ENCODE measurements around the gene PTPRD.

The PTPRD gene

GRCh38 chr9:8668231-8668630, 1944.6 kb downstream of the PTPRD start:
- Histone ChIP-seq H3K4me2 (ENCODE audit: low read length) (no peak overlapping the region), H3K9me2 (replicated peaks; ENCODE audit: control insufficient read depth, low read length) (no peaks in the 10 kb centered on the region), H4K20me1 (ENCODE audit: control insufficient read depth, insufficient read depth, low read depth, low read length) (no peaks in the 10 kb centered on the region), H3K79me2 (ENCODE audit: control insufficient read depth, low read length) (no peaks in the 10 kb centered on the region), H3F3A (ENCODE audit: control insufficient read depth, insufficient read depth) (no peaks in the 10 kb centered on the region), H3K9me3 (ENCODE audit: control insufficient read depth, insufficient read depth, low read length) (no peaks in the 10 kb centered on the region), H3K36me3 (ENCODE audit: control insufficient read depth, low read length) (no peaks in the 10 kb centered on the region), H3K4me1 (ENCODE audit: control insufficient read depth, low read length) (no peaks in the 10 kb centered on the region), H3K27ac (ENCODE audit: low read depth, low read length) (no peak overlapping the region), H3K27me3 (ENCODE audit: control insufficient read depth, low read length) (no peaks in the 10 kb centered on the region), H3K4me3 (ENCODE audit: low read length) (no peak overlapping the region)
- TF ChIP-seq EZH2phosphoT487 (IDR thresholded peaks at IDR 0.05; ENCODE audit: borderline replicate concordance, low read length) = no peak
- TF ChIP-seq, protein P1, sequence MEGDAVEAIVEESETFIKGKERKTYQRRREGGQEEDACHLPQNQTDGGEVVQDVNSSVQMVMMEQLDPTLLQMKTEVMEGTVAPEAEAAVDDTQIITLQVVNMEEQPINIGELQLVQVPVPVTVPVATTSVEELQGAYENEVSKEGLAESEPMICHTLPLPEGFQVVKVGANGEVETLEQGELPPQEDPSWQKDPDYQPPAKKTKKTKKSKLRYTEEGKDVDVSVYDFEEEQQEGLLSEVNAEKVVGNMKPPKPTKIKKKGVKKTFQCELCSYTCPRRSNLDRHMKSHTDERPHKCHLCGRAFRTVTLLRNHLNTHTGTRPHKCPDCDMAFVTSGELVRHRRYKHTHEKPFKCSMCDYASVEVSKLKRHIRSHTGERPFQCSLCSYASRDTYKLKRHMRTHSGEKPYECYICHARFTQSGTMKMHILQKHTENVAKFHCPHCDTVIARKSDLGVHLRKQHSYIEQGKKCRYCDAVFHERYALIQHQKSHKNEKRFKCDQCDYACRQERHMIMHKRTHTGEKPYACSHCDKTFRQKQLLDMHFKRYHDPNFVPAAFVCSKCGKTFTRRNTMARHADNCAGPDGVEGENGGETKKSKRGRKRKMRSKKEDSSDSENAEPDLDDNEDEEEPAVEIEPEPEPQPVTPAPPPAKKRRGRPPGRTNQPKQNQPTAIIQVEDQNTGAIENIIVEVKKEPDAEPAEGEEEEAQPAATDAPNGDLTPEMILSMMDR (IDR thresholded peaks at IDR 0.05; ENCODE audit: low read depth, low read length, poor library complexity, severe bottlenecking) = no peak

DNA sequence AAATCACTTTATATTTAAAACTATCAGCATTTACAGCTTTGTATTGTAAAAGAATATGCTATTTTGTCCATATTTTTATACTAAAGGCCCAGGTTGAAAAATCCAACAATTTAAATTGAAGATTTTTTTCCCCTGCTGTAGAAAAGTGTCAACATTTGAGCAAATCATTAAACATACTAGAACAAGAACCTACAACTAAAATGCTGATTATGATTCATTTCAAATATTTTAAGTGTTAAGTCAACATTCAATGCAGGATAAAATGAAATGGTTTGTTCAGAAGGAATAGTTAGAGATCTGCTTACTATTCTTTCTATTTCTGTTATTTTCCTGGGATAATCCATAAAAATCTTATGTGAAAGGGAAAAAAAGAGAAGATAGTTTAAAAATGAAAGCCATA, 1946.7 kb downstream of the PTPRD start:
- Histone ChIP-seq H3K9me3 (ENCODE audit: control insufficient read depth, insufficient read depth, low read length) (no peaks in the 10 kb centered on the region), H3F3A (ENCODE audit: control insufficient read depth, insufficient read depth) (no peaks in the 10 kb centered on the region), H3K36me3 (ENCODE audit: control insufficient read depth, low read length) (no peaks in the 10 kb centered on the region), H3K4me3 (ENCODE audit: low read length) (no peak overlapping the region), H3K27ac (ENCODE audit: low read depth, low read length) (no peak overlapping the region), H3K27me3 (ENCODE audit: control insufficient read depth, low read length) (no peaks in the 10 kb centered on the region), H4K20me1 (ENCODE audit: control insufficient read depth, insufficient read depth, low read depth, low read length) (no peaks in the 10 kb centered on the region), H3K4me2 (ENCODE audit: low read length) (no peak overlapping the region), H3K79me2 (ENCODE audit: control insufficient read depth, low read length) (no peaks in the 10 kb centered on the region), H3K9me2 (replicated peaks; ENCODE audit: control insufficient read depth, low read length) (no peaks in the 10 kb centered on the region), H3K4me1 (ENCODE audit: control insufficient read depth, low read length) (no peaks in the 10 kb centered on the region)
- TF ChIP-seq, protein P1 (IDR thresholded peaks at IDR 0.05; ENCODE audit: low read depth, low read length, poor library complexity, severe bottlenecking) = no peak
- no peak for TF ChIP-seq EZH2phosphoT487 (IDR thresholded peaks at IDR 0.05; ENCODE audit: borderline replicate concordance, low read length)

DNA sequence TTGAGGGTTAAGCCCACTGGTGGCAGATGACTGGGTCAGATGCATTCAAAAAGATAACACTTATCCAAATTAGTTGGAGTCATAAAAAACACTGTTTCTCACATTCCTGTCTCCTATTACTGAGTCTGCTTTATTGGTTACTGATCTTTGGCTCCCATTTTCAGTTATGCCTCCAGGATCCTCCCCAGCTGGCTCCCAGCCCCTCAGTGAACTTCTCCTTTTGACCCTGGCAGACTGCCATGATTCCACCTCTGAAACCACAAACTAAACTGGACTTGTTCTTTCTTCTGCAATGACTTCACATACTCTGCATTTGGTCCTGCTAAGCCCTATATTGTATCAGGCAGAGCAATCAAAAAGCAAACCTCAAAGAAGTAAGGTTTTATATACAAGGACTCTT, 1952.4 kb downstream of the PTPRD start:
- Histone ChIP-seq H3K4me3 (ENCODE audit: low read length) (no peak overlapping the region), H3K79me2 (ENCODE audit: control insufficient read depth, low read length) (no peaks in the 10 kb centered on the region), H3K4me1 (ENCODE audit: control insufficient read depth, low read length) (no peaks in the 10 kb centered on the region), H3K36me3 (ENCODE audit: control insufficient read depth, low read length) (no peaks in the 10 kb centered on the region), H3K9me2 (replicated peaks; ENCODE audit: control insufficient read depth, low read length) (no peaks in the 10 kb centered on the region), H3F3A (ENCODE audit: control insufficient read depth, insufficient read depth) (no peaks in the 10 kb centered on the region), H3K27me3 (ENCODE audit: control insufficient read depth, low read length) (no peaks in the 10 kb centered on the region), H3K27ac (ENCODE audit: low read depth, low read length) (no peak overlapping the region), H4K20me1 (ENCODE audit: control insufficient read depth, insufficient read depth, low read depth, low read length) (no peaks in the 10 kb centered on the region), H3K9me3 (ENCODE audit: control insufficient read depth, insufficient read depth, low read length) (no peaks in the 10 kb centered on the region), H3K4me2 (ENCODE audit: low read length) (no peak overlapping the region)
- TF ChIP-seq EZH2phosphoT487 (IDR thresholded peaks at IDR 0.05; ENCODE audit: borderline replicate concordance, low read length) = no peak
- TF ChIP-seq, protein P1 (IDR thresholded peaks at IDR 0.05; ENCODE audit: low read depth, low read length, poor library complexity, severe bottlenecking) = no peak

- Histone ChIP-seq H3K79me2 (ENCODE audit: control insufficient read depth, low read length) (no peaks in the 10 kb centered on the region), H3K9me3 (ENCODE audit: control insufficient read depth, insufficient read depth, low read length) (no peaks in the 10 kb centered on the region), H3K36me3 (ENCODE audit: control insufficient read depth, low read length) (no peaks in the 10 kb centered on the region), H4K20me1 (ENCODE audit: control insufficient read depth, insufficient read depth, low read depth, low read length) (no peaks in the 10 kb centered on the region), H3F3A (ENCODE audit: control insufficient read depth, insufficient read depth) (no peaks in the 10 kb centered on the region), H3K4me3 (ENCODE audit: low read length) (no peak overlapping the region), H3K9me2 (replicated peaks; ENCODE audit: control insufficient read depth, low read length) (no peaks in the 10 kb centered on the region), H3K4me2 (ENCODE audit: low read length) (no peak overlapping the region), H3K27ac (ENCODE audit: low read depth, low read length) (no peak overlapping the region), H3K4me1 (ENCODE audit: control insufficient read depth, low read length) (no peaks in the 10 kb centered on the region), H3K27me3 (ENCODE audit: control insufficient read depth, low read length) (no peaks in the 10 kb centered on the region)
- TF ChIP-seq EZH2phosphoT487 (IDR thresholded peaks at IDR 0.05; ENCODE audit: borderline replicate concordance, low read length) = no peak
- TF ChIP-seq, protein P1 (IDR thresholded peaks at IDR 0.05; ENCODE audit: low read depth, low read length, poor library complexity, severe bottlenecking) = no peak
These were observed 1953.7 kb downstream of the PTPRD start for GRCh38 chr9:8659108-8659507.

Data from DOHH2 (cell line).